NCI-H146 (cell line): Measurements from ENCODE around the gene IGFBP5.

Source experiments
- DNase-seq: peaks from one replicate; lab custom pipeline; 2025; lab: John Stamatoyannopoulos, UW

The IGFBP5 gene

DNA sequence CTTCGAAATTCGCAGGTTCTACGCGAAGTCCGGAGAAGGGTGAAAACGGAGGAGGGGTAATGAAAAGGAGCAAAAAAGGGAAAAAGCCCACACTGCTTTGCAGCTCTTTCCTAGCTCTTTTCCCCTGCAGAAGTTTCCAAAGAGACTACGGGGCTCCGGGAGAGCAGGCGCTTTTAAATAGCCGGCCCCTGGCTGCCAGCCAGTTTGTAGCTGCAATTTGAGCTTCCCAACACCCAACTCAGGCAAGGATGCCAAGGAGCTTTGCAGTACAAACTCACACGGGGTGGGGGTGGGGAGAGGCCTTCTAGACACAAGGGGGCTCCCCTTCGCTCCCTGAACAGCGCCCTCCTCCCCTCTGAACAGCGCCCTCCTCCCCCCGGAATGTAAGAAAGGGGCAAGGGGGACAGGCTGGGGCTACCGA, at the start of gene IGFBP5:
TSS of gene IGFBP5 (minus strand) at position 149 of the 421 bp plus-strand sequence. CDS start 774 bp downstream, outside the sequence.
- DNase-seq, result peak; percentile 86

DNA sequence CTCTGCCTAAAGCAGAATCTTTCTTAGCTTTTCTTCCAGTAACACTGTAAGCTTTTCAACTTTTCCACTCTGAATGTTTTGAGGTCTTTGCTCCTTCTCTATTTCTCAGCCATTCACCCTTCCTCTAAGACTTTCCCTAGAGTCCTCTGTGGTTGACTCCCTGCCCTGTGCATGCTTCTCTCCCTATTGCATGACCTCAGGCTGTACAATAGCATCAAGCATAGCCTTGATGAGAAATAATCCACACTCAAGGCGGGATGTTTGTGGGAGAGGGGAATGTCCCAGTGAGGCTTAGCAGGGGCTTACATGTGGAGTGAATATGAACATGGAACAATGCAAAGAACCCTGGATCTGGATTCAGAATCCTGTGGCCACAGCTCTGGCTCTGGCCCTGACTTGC, 48.4 kb upstream of the IGFBP5 start:
- DNase-seq, result no peak

DNA sequence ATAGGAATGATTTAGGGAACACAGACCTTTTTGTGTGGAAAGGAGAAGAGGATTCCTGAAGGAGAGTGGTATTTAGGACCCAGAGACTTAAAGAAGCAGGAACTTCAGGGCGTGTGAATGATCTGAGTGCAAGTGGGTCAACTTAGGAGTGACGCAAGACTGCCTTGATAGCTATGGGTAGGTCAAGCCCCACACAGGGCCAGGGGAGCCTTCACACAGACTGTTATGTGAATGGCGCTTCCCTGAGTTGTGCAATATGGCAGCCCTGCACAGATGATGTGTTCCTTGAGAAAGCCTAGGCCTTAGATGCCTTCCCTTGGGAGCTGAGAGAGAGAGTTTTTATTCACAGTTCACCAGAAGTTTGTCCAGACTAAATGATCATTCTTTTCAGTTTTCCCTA, 47.1 kb upstream of the IGFBP5 start:
- no peak for DNase-seq

DNA sequence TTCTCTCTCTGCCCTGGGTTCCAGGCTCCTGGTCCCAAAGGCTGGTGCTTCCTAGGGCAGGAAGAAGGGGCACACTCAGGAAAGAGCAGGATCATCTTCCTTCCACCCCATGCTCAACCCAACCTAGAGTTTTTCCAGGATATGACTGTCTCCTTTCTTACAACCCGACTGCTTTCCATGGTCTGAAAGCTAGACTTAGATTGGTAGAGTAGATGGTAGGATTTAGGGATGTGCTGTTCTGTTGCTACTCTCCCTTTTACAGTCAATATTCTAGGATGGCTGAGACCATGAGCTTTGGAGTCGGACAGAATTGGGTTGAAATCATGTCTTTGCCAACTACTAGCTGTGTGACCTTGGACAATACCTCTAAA, 45.9 kb upstream of the IGFBP5 start:
- DNase-seq, result no peak

- DNase-seq, result peak; percentile 81
Observed at GRCh38 chr2:216740557-216741222, 45.3 kb upstream of the IGFBP5 start.

- DNase-seq, result peak; percentile 84
Observed at GRCh38 chr2:216739035-216739434, 43.7 kb upstream of the IGFBP5 start.

- DNase-seq, result no peak
Observed at GRCh38 chr2:216737676-216738075, 42.3 kb upstream of the IGFBP5 start.

GRCh38 chr2:216736326-216736725, 41.0 kb upstream of the IGFBP5 start:
- no peak for DNase-seq

DNA sequence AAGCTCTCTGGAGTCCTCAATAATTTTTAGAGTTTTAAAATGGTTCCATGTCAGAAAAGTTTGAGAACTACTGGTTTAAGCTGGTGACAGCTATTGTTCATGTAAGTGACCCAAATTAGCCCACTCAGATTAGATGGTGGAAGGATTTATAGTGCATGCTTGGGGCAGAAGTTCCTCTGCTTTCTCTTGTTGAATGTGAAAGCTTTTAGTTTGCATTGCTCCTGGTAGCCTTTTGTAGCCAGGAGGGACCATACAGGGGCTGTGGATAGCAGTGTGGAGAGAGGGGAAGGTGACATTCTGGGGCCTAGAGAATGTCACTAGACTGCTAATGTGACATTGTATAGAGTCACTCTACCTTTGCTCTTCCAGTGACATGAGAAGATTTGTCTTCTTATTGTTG, 40.3 kb upstream of the IGFBP5 start:
- no peak for DNase-seq

DNA sequence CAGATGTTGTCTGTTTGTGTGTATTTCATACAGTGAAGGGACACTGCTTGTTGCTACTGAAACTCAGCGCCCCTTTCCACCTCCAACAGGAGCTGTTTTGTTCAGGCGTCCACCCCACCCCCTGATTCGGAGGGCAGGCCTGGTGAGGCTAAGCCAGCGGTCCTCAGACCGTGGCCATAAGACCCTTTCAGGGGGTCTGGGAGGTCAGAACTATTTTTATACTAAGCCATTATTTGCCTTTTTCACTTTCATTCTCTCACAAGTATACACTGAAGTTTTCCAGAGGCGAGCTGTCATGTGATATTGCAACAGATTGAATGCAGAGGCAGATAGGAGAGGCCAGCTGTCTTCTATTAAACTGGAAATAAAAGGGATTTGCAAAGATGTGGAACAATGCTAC, 39.7 kb upstream of the IGFBP5 start:
- no peak for DNase-seq

DNA sequence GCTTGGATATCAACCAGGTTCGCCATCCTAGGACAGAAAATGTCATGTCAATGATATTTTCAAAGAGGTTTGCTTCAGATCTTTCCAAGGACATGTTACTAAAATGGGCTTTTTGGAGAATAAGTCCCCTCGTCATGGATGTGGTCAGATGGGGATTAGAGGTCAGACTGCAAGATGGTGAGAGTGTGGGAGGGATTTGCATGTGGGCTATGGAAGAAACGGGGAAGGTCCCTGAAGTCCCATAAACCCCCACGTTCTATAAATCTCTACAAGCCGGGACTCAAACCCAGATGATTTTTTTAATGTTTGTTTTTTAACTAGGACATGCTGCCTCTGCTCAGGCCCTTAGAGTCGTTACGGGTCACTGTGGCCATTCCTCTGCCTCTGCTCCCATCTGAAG, 37.7 kb upstream of the IGFBP5 start:
- no peak for DNase-seq

GRCh38 chr2:216732334-216732733, 37.0 kb upstream of the IGFBP5 start:
- peak; percentile 88 for DNase-seq

GRCh38 chr2:216731465-216731864, 36.1 kb upstream of the IGFBP5 start:
- DNase-seq, result no peak

GRCh38 chr2:216730871-216731270, 35.5 kb upstream of the IGFBP5 start:
- no peak for DNase-seq

- no peak for DNase-seq
Observed at GRCh38 chr2:216727346-216728122, 32.2 kb upstream of the IGFBP5 start.

GRCh38 chr2:216724190-216724589, 28.8 kb upstream of the IGFBP5 start:
- DNase-seq, result no peak

DNA sequence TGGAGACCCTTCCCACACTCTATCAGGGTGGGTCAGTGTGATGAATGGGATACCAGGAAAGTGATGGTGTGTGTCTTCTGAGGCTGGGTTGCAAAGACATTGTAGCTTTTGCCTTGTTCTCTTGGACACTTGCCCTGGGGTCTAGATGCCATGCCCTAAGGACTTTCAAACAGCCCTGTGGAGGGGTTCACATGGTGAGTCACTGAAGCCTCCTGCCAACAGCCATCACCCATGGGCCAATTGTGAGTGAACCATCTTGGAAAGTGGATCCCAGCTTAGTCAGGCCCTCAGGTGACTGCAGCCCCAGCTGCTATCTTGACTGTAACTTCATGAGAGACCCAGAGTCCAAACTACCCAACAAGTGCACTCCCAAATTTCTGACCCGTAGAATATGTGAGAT, 25.8 kb upstream of the IGFBP5 start:
- DNase-seq, result no peak

- DNase-seq, result no peak
Observed at GRCh38 chr2:216720722-216721121, 25.4 kb upstream of the IGFBP5 start.

GRCh38 chr2:216717907-216718615, 22.7 kb upstream of the IGFBP5 start:
- no peak for DNase-seq

GRCh38 chr2:216717491-216717901, 22.1 kb upstream of the IGFBP5 start:
- no peak for DNase-seq

DNA sequence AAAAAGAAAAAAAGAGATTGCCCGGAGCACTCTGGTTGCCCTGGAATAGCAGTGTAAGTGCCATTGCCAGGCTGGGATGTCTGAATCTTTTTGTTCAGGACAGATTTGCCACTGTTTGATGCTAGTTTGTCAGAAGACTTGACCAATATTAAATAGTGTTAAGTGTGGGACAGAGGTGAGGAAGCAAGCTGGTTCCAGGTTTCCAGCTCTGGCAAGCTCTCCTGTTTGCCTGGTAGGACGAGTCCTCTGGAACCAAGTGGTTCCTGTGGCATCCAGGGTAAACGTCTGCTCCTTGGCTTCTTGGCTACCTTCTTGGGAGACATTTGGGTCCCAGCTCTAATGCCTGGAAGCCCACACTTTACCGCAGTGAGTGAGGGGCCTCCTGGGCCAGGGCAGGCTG, 20.8 kb upstream of the IGFBP5 start:
- no peak for DNase-seq

GRCh38 chr2:216715402-216715974, 20.1 kb upstream of the IGFBP5 start:
- DNase-seq, result no peak

DNA sequence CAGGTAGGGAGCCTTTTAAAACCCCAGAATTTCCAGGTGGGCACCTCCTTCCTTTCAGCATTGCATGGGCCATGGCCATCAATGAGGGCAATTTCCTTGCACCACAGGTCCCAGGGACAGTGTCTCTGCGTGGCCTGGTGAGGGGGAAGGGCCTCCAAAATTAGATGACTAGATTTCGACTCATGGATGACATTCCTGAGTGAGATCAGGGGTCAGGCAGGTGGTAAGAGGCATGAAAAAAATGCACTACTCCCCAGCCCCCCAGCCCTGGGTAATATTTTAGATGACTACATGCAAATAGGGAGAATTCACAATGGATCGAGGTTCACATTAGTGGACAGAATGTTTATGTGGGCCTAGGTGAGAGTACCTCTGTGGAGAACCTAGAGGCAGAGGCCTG, 19.0 kb upstream of the IGFBP5 start:
- no peak for DNase-seq
